ENCODE measurements around the gene PCK2. TPM values are rescaled to one million over a fixed set of nuclear protein-coding genes. Genes with fewer than 3 reads are reported as not detected.

Gene PCK2
- polyA plus RNA-seq, 1 donor from 2014 or later: 1.2 TPM

DNA sequence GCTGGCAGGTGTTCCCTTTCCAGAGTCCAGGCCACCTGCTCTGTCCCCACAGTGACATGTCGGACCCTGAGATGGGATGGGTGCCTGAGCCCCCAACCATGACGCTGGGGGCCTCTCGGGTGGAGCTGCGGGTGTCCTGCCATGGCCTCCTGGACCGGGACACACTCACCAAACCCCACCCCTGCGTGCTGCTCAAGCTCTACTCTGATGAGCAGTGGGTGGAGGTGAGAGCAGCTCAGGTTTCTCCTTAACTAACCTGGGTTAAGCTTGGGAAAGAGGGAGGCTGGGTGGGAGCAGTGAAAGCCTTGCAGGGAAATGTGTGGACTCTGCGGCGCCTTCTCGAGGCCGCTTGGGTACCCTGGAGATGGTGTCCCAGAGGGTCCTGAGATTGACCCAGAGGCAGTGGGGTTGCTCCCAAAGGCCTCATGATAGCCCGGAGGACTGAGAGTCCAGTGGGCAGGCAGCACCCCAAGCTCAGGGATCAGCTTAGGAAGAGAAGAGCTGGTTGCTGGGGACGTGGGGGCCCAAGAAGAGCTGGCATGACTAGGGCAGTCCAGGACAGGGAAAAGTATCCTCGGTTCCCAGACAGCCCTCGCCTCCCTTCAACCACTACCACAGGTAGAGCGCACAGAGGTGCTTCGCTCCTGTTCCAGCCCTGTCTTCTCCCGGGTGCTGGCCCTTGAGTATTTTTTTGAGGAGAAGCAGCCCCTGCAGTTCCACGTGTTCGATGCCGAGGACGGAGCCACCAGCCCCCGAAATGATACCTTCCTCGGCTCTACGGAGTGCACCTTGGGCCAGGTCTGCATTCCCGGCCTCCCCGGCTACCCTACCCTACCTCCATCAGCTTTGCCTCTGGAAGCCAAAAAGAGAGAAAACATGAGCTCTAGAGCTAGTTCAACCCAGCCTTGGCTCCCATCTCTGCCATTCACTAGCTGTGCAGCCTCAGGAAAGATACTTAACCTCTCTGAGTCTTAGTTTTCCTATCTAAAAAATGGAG lies 20.9 kb upstream of the PCK2 start:
- H3K9me2 ChIP-seq (ENCODE audit: insufficient read depth, low read length): no peaks in the 10 kb centered on the region
- TF ChIP-seq EZH2 (IDR thresholded peaks at IDR 0.05; ENCODE audit: borderline replicate concordance, insufficient read depth, low read length, poor library complexity, severe bottlenecking) (no peak), SMC3 (conservative IDR thresholded peaks at IDR 0.05; ENCODE audit: poor library complexity) (no peak), REST (IDR thresholded peaks at IDR 0.05; ENCODE audit: borderline replicate concordance) (no peak), POLR2AphosphoS5 (IDR thresholded peaks at IDR 0.05) (no peak), RAD21 (conservative IDR thresholded peaks at IDR 0.05) (no peak), EP300 (conservative IDR thresholded peaks at IDR 0.05; ENCODE audit: poor library complexity, severe bottlenecking) (no peak), MXI1 (conservative IDR thresholded peaks at IDR 0.05; ENCODE audit: poor library complexity, severe bottlenecking) (no peak), TAF1 (IDR thresholded peaks at IDR 0.05; ENCODE audit: low read depth) (no peak)
- TF ChIP-seq, protein P1, sequence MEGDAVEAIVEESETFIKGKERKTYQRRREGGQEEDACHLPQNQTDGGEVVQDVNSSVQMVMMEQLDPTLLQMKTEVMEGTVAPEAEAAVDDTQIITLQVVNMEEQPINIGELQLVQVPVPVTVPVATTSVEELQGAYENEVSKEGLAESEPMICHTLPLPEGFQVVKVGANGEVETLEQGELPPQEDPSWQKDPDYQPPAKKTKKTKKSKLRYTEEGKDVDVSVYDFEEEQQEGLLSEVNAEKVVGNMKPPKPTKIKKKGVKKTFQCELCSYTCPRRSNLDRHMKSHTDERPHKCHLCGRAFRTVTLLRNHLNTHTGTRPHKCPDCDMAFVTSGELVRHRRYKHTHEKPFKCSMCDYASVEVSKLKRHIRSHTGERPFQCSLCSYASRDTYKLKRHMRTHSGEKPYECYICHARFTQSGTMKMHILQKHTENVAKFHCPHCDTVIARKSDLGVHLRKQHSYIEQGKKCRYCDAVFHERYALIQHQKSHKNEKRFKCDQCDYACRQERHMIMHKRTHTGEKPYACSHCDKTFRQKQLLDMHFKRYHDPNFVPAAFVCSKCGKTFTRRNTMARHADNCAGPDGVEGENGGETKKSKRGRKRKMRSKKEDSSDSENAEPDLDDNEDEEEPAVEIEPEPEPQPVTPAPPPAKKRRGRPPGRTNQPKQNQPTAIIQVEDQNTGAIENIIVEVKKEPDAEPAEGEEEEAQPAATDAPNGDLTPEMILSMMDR (IDR thresholded peaks at IDR 0.05; ENCODE audit: poor library complexity, severe bottlenecking): no peak
- H3K9me3 ChIP-seq (ENCODE audit: low read length): no peaks in the 10 kb centered on the region
- no peak overlapping the region for H3K4me2 ChIP-seq (ENCODE audit: low read length)
- no peaks in the 10 kb centered on the region for H3F3A ChIP-seq (ENCODE audit: insufficient read depth, low read length, poor library complexity, severe bottlenecking)
- no peak overlapping the region for H2AFZ ChIP-seq (ENCODE audit: low read depth, low read length)
- no peak overlapping the region for H3K27ac ChIP-seq (ENCODE audit: low read length)
- no peaks in the 10 kb centered on the region for H3K36me3 ChIP-seq (ENCODE audit: insufficient read depth, low read length)
- no peaks in the 10 kb centered on the region for H4K20me1 ChIP-seq (ENCODE audit: insufficient read depth)
- no peak overlapping the region for H3K4me3 ChIP-seq (ENCODE audit: low read length)
- H3K9ac ChIP-seq (ENCODE audit: low read length): no peak overlapping the region
- no peaks in the 10 kb centered on the region for H3K79me2 ChIP-seq (replicated peaks; ENCODE audit: insufficient read depth, low read length)
- H3K27me3 ChIP-seq (ENCODE audit: insufficient read depth, low read depth, low read length): no peaks in the 10 kb centered on the region

- no peak for TF ChIP-seq MXI1 (conservative IDR thresholded peaks at IDR 0.05; ENCODE audit: poor library complexity, severe bottlenecking)
- TF ChIP-seq TAF1 (IDR thresholded peaks at IDR 0.05; ENCODE audit: low read depth): no peak
- TF ChIP-seq EZH2 (IDR thresholded peaks at IDR 0.05; ENCODE audit: borderline replicate concordance, insufficient read depth, low read length, poor library complexity, severe bottlenecking): no peak
- TF ChIP-seq EP300 (conservative IDR thresholded peaks at IDR 0.05; ENCODE audit: poor library complexity, severe bottlenecking): no peak
- TF ChIP-seq POLR2AphosphoS5 (IDR thresholded peaks at IDR 0.05): no peak
- TF ChIP-seq, protein P1 (IDR thresholded peaks at IDR 0.05; ENCODE audit: poor library complexity, severe bottlenecking): no peak
- TF ChIP-seq SMC3 (conservative IDR thresholded peaks at IDR 0.05; ENCODE audit: poor library complexity): no peak
- no peak for TF ChIP-seq RAD21 (conservative IDR thresholded peaks at IDR 0.05)
- no peak for TF ChIP-seq REST (IDR thresholded peaks at IDR 0.05; ENCODE audit: borderline replicate concordance)
- Histone ChIP-seq H2AFZ (ENCODE audit: low read depth, low read length) (no peak overlapping the region), H3K9me2 (ENCODE audit: insufficient read depth, low read length) (no peaks in the 10 kb centered on the region), H3K27ac (ENCODE audit: low read length) (no peak overlapping the region), H3F3A (ENCODE audit: insufficient read depth, low read length, poor library complexity, severe bottlenecking) (peaks cover 3% of the 10 kb centered on the region), H3K36me3 (ENCODE audit: insufficient read depth, low read length) (no peaks in the 10 kb centered on the region), H3K9me3 (ENCODE audit: low read length) (no peaks in the 10 kb centered on the region), H4K20me1 (ENCODE audit: insufficient read depth) (no peaks in the 10 kb centered on the region), H3K9ac (ENCODE audit: low read length) (no peak overlapping the region), H3K27me3 (ENCODE audit: insufficient read depth, low read depth, low read length) (no peaks in the 10 kb centered on the region), H3K4me2 (ENCODE audit: low read length) (no peak overlapping the region), H3K4me3 (ENCODE audit: low read length) (no peak overlapping the region), H3K79me2 (replicated peaks; ENCODE audit: insufficient read depth, low read length) (no peaks in the 10 kb centered on the region)
These were observed 19.3 kb upstream of the PCK2 start for GRCh38 chr14:24074625-24075484.

All from neural cell (in vitro differentiated cells).